ENCODE data around the gene ABCF3.

ABCF3 gene

DNA sequence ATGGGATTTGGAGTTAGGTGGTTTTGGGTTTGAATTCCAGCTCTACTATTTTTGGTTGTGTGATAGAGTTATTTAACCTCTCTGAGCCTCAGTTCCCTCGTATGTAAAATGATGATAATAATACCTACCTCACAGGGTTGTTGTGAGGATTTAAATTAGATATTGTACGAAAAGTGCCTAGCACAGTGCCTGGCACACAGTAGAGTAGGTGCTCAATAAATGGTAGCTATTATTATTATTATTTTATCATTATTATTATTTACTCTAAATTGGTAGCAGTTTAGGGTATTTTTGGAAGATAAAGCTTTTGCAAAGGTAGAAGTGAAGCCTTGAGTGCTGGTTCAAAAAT, 12.7 kb upstream of the ABCF3 start:
- DNase-seq (ENCODE audit: low read depth in 2 of 2): no peak
- TF ChIP-seq, protein P1, sequence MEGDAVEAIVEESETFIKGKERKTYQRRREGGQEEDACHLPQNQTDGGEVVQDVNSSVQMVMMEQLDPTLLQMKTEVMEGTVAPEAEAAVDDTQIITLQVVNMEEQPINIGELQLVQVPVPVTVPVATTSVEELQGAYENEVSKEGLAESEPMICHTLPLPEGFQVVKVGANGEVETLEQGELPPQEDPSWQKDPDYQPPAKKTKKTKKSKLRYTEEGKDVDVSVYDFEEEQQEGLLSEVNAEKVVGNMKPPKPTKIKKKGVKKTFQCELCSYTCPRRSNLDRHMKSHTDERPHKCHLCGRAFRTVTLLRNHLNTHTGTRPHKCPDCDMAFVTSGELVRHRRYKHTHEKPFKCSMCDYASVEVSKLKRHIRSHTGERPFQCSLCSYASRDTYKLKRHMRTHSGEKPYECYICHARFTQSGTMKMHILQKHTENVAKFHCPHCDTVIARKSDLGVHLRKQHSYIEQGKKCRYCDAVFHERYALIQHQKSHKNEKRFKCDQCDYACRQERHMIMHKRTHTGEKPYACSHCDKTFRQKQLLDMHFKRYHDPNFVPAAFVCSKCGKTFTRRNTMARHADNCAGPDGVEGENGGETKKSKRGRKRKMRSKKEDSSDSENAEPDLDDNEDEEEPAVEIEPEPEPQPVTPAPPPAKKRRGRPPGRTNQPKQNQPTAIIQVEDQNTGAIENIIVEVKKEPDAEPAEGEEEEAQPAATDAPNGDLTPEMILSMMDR (IDR thresholded peaks at IDR 0.05; ENCODE audit: low read depth, low read length): no peak
- no peak overlapping the region for H3K4me3 ChIP-seq (replicated peaks in 1 of 2; ENCODE audit: low read depth in 2 of 2, low read length in 2 of 2)

DNA sequence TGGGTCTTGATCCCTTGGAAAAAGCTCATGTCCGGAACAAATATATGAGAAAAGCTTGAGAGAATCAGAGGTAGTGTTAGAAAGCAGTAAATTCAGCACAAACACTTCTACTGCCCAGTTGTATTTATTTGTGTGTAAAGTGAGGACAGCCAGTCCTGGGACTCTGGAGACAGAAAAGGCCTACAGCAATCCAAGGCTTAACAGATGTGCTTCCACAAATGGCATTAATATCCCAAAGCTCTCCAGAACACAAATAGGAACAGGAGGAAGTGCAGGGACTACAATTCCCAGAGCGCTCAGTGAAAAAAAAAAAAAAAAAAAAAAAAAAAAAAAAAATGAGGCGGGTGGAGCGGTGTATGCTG, 11.7 kb upstream of the ABCF3 start:
- no peak overlapping the region for H3K4me3 ChIP-seq (replicated peaks in 1 of 2; ENCODE audit: low read depth in 2 of 2, low read length in 2 of 2)
- DNase-seq (ENCODE audit: low read depth in 2 of 2): no peak
- TF ChIP-seq, protein P1 (IDR thresholded peaks at IDR 0.05; ENCODE audit: low read depth, low read length): no peak

DNA sequence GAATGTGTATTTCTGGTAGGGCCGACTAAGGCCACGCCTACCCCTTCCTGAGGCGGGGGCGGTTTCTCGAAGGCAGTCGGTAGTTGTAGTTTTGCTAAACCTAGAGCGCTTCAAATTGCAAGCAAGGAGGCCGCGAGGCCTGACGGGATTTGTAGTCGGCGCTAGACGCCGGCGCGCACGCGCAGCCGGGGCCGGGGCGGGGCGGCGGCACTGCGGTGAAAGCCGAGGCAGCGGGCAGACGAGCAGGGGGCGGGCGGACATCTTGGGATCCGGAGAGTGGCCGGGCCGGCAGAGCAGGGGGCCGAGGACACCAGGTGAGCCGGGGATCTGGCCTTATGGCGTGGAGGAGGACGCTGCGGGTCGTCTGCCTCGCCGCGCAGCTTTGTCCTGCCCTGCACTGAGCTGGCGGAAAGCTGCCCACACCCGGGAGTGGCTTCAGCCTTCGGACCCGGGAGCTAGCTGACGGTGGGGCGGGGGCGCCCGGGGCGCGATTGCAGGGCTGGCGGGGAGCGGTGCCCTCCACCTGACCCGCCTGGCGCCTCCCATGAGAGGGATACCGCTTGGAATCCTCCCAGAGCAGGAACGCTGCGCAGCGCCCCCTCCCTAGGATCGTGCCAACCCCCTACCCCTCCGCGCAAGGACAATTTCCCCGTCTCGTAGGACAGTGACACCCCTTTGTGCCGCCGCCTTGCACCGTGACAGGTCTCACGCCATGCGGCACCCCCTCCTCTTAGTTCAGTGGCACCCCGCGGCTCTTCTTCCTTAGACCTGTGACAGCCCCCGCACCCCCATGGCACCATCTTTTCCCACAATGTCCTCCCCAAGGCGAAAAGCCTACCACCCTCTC, 11.1 kb upstream of the ABCF3 start, which contains the start of gene AP2M1:
Gene AP2M1, plus strand, starts transcription at position 210 of the 847 bp plus-strand sequence. CDS start 2,139 bp downstream, outside the sequence.
- TF ChIP-seq, protein P1 (IDR thresholded peaks at IDR 0.05; ENCODE audit: low read depth, low read length): no peak
- peak within 1 kb of the TSS; percentile 98 to 99 for H3K4me3 ChIP-seq (replicated peaks in 1 of 2; ENCODE audit: low read depth in 2 of 2, low read length in 2 of 2)
- peak; percentile 100 for DNase-seq (ENCODE audit: low read depth in 2 of 2)

DNA sequence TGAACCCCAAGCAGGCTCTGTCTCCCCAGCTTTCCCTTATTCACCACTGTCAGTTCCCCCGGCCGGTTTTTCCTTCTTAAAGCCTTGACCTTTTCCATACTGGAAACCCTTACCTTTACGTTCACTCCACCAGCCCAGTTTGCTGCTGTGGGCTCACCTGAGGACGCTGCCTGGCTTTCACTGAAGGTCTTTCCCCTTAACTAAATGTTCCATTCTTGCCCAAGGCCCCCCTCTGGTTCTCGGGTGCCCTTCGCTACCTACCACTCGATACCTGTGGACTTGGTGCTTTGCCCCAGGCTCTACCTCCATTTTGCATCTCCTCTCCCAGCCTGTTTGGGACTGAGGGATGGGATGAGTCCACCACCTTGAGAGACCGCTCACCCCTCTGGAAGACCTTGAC, 10.5 kb upstream of the ABCF3 start:
- TF ChIP-seq, protein P1 (IDR thresholded peaks at IDR 0.05; ENCODE audit: low read depth, low read length): no peak
- peak overlapping the region; percentile 98 to 99 for H3K4me3 ChIP-seq (replicated peaks in 1 of 2; ENCODE audit: low read depth in 2 of 2, low read length in 2 of 2)
- DNase-seq (ENCODE audit: low read depth in 2 of 2): no peak

DNA sequence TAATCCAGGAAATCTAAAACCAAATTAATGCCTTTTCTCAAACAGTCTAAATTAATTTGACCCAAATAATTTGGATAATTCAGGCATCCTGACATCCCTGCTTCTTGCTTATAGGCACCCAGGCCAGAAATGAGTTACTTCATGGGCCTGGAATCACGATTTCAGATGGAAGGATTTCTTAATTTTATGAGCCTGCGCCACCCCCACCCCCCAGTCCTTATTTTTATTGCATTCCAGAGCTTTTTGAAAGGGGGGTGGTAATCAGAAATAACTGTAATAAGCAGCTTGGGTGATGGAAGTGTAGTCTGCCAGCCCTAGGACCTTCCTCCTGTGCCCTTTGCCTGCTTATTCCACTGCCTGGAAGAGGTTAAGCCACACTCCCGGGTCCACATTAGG, 10.0 kb upstream of the ABCF3 start:
- DNase-seq (ENCODE audit: low read depth in 2 of 2): peak in 1 of 2 donors; percentile 32
- H3K4me3 ChIP-seq (replicated peaks in 1 of 2; ENCODE audit: low read depth in 2 of 2, low read length in 2 of 2): peak overlapping the region; percentile 98 to 99

DNA sequence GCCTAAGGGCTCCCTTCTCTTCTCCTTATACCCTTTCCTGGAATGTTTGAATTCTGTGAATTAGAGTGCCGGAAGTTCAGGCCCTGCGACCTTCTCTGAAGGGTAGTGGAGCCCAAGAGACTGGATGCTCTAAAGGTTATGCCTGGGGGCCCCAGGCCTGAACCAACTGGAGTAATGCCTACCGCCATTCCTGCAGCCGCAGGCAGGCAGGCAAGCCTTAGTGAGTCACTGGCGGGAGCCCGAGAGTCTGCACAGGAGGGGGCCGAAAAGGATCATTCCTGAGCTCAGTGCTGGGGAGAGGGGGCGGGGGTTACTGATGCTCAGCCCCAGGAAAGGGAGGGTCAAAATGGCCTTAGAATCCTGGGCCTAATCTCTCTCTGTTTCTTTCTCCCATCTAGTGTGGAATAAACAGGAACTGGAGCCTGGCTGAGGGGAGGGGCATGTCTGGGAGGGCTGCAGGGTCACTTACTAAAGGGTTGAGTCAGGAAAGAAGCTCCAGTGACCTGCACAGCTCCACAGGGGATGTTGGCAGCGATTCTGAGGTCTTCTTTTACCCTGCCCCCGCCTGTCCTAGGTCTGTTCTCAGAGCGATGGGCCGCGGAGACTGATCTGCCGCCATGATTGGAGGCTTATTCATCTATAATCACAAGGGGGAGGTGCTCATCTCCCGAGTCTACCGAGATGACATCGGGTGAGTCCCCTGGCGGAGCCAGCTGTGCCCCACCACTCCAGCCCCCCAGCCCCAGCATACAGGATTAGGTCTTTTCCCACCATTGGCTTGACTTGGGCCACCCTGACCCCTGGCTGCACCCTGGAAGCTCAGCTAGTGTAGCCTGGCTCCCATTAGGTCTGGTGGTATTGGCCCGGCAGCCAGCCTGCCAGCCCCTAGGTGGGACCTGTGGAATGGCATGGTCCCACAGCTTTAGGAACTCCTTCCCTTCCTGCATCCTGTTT, 9.3 kb upstream of the ABCF3 start:
- peak; percentile 95 to 97 for DNase-seq (ENCODE audit: low read depth in 2 of 2)
- peak overlapping the region; percentile 98 to 99 for H3K4me3 ChIP-seq (replicated peaks in 1 of 2; ENCODE audit: low read depth in 2 of 2, low read length in 2 of 2)
- TF ChIP-seq, protein P1 (IDR thresholded peaks at IDR 0.05; ENCODE audit: low read depth, low read length): no peak

More for the DNA sequence above, 10.0 kb upstream of the ABCF3 start:
- TF ChIP-seq, protein P1 (IDR thresholded peaks at IDR 0.05; ENCODE audit: low read depth, low read length): no peak

Data from cardiac fibroblast (primary cell).